Progenitor cell of endocrine pancreas (in vitro differentiated cells): ENCODE data around the gene IL5. TPM values are rescaled to one million over a fixed set of nuclear protein-coding genes. Genes with fewer than 3 reads are reported as not detected.

Source experiments
- DNase-seq: peaks from one replicate; pipeline ENCODE4 v3.0.0; 2021; ENCODE audit warnings: low spot score; ENCODE audit not compliant: unreplicated experiment
- H3K27ac Mint-ChIP-seq: 2 replicates; pipeline ENCODE4 v1.8.0; 2021; ENCODE audit warnings: mild to moderate bottlenecking, moderate library complexity, mixed read lengths
- H3K27me3 Mint-ChIP-seq: 2 replicates; pipeline ENCODE4 v1.8.0; 2021; ENCODE audit warnings: mixed read lengths
- H3K36me3 Mint-ChIP-seq: 2 replicates; pipeline ENCODE4 v1.8.0; 2022; ENCODE audit warnings: mixed read lengths; ENCODE audit not compliant: insufficient read depth
- H3K4me1 Mint-ChIP-seq: 2 replicates; pipeline ENCODE4 v1.8.0; 2021; ENCODE audit warnings: low read depth, mixed read lengths
- H3K4me3 Mint-ChIP-seq: 2 replicates; pipeline ENCODE4 v1.8.0; 2021; ENCODE audit warnings: low read depth, mild to moderate bottlenecking, moderate library complexity, mixed read lengths
- H3K9me3 Mint-ChIP-seq: 2 replicates; pipeline ENCODE4 v1.8.0; 2021; ENCODE audit warnings: low read depth, mixed read lengths
- total RNA-seq: library from RNA; stranded (reverse); gene quantifications from 2 replicates; pipeline ENCODE4 v1.2.1, GENCODE V29; 2021
- TF ChIP-seq, protein P1 (sequence below): fragments of 200-600 bp; sonication (generic); IDR thresholded peaks from one replicate; pipeline ENCODE4 v1.5.0; 2021; ENCODE audit warnings: antibody characterized with exemption, mild to moderate bottlenecking; ENCODE audit not compliant: unreplicated experiment

IL5 gene
- total RNA-seq, 1 donor from 2014 or later = not detected

DNA sequence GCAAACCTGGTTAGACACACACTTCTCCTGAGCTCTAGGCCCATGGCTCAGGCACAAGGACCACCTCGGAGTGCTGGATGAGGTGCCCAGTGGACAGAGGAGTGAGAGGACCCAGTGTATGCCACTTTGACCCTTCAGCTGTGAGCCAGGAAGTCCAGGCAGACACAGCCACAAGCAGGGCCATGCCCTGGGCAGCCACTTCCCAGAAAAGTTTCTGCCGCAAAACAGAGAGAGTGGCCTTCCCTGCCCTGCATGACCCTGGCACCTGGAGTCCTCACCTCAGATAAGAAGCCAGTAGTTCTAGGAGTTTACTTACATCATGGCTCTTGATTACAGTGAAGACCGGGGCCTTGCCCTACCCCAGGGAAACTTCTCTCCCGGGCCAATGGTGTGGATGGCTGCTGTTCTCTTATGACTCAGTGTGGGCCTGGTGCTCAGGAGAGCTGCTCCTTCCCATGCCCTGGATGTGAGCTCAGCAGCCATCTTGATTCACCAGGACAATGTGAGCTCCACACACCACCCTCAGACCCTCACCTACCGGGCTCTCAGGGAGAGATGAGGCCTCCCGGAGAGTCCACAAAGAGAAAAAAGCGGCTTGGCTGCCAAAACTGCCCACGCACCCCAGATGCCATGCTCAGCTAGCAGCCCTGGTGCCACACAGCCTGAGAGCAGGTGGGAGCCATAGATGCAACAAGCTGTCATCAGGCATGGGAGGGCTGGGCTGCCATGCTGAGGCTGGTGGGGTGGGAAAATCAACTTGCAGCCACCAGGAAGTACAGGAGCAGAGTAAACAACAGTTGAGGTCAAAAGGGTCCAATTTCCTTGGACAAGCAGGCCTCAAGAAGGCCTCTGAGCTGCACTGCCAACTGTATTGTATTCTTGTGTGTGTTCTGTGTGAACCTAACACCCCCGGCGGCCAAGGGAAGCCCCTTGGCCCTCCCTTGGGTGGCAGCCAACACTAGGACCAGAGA, 41.1 kb downstream of the IL5 start:
- Mint-ChIP-seq H3K36me3 (no peaks in the 10 kb centered on the region), H3K4me1 (peaks cover 2% of the 10 kb centered on the region), H3K9me3 (no peaks in the 10 kb centered on the region), H3K27me3 (no peaks in the 10 kb centered on the region), H3K27ac (peak overlapping the region; percentile 33), H3K4me3 (no peak overlapping the region)
- no peak for DNase-seq
- TF ChIP-seq, protein P1, sequence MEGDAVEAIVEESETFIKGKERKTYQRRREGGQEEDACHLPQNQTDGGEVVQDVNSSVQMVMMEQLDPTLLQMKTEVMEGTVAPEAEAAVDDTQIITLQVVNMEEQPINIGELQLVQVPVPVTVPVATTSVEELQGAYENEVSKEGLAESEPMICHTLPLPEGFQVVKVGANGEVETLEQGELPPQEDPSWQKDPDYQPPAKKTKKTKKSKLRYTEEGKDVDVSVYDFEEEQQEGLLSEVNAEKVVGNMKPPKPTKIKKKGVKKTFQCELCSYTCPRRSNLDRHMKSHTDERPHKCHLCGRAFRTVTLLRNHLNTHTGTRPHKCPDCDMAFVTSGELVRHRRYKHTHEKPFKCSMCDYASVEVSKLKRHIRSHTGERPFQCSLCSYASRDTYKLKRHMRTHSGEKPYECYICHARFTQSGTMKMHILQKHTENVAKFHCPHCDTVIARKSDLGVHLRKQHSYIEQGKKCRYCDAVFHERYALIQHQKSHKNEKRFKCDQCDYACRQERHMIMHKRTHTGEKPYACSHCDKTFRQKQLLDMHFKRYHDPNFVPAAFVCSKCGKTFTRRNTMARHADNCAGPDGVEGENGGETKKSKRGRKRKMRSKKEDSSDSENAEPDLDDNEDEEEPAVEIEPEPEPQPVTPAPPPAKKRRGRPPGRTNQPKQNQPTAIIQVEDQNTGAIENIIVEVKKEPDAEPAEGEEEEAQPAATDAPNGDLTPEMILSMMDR = no peak

DNA sequence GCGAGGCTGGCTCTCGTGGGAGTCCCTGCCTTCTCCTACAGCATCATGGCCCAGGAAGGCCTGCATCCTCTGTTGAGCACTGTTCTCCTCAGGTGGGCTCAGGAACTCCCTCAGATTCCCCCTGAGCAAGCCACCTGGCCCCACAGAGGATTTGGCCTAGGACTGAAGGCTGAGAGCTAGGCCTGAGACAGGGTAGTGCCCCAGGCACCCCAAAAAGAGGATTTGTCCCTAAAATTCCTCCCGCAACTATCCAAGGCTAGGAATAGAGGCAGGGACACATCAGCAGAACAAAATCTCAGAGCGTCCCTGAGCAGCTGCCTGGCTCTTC, 41.7 kb downstream of the IL5 start:
- DNase-seq = no peak
- no peaks in the 10 kb centered on the region for H3K9me3 Mint-ChIP-seq
- H3K4me1 Mint-ChIP-seq = peaks cover 3% of the 10 kb centered on the region
- H3K4me3 Mint-ChIP-seq = no peak overlapping the region
- TF ChIP-seq, protein P1 = no peak
- no peaks in the 10 kb centered on the region for H3K27me3 Mint-ChIP-seq
- no peaks in the 10 kb centered on the region for H3K36me3 Mint-ChIP-seq
- H3K27ac Mint-ChIP-seq = no peak overlapping the region

DNA sequence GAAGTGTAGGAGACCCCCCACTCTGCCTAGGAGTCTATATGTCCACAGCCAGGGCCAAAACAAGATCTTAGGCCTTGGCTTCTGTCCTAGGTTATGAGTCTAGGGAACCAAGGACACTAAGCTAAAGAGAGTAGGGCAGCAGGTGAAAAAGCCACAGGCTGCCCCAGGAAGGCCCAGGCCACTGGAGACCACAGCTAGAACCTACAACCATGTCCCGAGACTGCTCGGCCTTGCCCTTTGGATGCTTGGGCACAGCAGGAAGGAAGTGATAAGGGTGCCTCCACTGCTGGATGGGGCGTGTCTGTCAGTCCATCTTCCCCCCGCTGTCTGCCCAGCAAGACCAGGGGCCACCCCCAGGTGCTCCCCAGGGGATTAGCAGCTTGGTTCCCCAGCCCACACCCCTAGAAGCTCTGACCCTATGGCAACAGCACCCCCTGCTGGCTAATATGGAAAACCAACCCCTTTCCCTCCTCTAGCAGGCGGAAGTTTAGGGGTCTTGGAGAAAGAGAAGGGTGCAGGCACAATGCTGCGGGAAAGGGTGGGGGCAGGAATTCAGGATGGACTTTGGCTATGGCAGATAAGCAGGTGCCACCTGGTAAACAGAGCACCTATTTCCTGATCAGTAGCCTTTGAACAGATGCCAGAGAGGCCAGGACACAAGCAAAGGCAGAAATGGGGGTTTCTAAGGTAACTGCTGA, 42.2 kb downstream of the IL5 start:
- peaks cover 3% of the 10 kb centered on the region for H3K4me1 Mint-ChIP-seq
- no peak overlapping the region for H3K27ac Mint-ChIP-seq
- no peaks in the 10 kb centered on the region for H3K36me3 Mint-ChIP-seq
- H3K4me3 Mint-ChIP-seq = no peak overlapping the region
- no peaks in the 10 kb centered on the region for H3K27me3 Mint-ChIP-seq
- TF ChIP-seq, protein P1 = peak; percentile 83
- no peaks in the 10 kb centered on the region for H3K9me3 Mint-ChIP-seq
- DNase-seq = peak; percentile 47

DNA sequence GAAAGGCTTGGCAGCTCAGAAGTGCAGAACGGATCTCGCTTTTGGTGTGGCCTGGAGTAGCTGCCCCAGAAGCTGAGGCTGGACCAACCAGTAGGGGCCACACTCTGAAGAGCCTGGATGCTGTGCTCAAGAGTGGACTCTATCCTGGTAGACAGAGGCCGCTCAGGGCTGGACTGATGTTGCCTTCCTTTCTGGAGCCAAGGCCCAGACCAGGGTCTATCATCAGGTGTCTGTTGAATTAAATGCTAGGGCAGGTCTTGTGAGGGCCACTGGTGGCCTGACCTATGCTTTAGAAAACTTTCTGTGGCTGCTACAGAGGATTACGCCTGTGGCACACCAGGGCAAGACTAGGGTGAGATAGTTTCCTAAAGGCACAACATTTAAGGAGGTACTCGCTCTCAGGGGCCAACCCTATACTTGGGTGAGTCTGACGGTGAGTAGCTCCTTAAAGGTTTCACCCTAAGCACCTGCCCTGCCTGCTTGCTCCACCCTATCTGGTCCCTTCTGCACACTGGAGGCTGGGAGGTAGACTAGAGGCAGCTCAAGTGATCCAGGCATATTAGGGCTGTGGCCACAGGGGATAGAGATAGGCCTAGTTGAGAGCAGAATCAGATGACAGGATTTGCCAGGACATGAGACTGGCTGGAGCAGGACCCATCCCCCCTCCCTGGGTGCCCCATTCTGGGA, 42.9 kb downstream of the IL5 start:
- Mint-ChIP-seq H3K27ac (no peak overlapping the region), H3K4me1 (peaks cover 3% of the 10 kb centered on the region), H3K4me3 (no peak overlapping the region), H3K9me3 (no peaks in the 10 kb centered on the region), H3K27me3 (no peaks in the 10 kb centered on the region), H3K36me3 (no peaks in the 10 kb centered on the region)
- TF ChIP-seq, protein P1 = no peak
- no peak for DNase-seq
